WI38 (cell line): Measurements from ENCODE around the gene ADGRG1.

Source experiments
- H3K4me3 ChIP-seq: 2 replicates; pipeline ENCODE4 v1.5.1; 2011; ENCODE audit warnings: low read depth, mild to moderate bottlenecking, control low read depth, low read length
- TF ChIP-seq, protein P1 (sequence below): IDR thresholded peaks from 2 replicates; pipeline ENCODE4 v1.5.1; 2012; ENCODE audit warnings: low read depth, mild to moderate bottlenecking, control low read depth, low read length

Gene ADGRG1

DNA sequence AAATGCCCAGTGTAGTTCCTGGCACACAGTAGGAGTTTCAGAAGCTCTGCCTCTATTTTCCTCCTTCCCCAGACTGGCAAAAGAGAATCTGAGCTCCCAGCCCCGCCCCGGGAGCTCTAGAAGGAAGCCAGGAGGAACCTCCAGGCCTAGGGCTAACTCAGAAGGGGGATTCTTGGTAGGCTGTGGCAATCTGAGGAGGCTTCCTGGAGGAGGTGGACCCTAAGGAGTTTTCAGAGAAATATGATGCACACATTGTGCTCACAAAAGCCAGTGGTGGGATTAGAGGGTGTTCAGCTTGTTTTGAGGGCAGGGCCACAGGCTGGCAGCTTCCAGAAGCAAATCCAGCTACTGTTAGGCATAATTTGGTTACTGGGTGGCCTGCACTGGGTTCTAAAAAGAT lies 10.0 kb downstream of the ADGRG1 start:
- no peak overlapping the region for H3K4me3 ChIP-seq
- TF ChIP-seq, protein P1, sequence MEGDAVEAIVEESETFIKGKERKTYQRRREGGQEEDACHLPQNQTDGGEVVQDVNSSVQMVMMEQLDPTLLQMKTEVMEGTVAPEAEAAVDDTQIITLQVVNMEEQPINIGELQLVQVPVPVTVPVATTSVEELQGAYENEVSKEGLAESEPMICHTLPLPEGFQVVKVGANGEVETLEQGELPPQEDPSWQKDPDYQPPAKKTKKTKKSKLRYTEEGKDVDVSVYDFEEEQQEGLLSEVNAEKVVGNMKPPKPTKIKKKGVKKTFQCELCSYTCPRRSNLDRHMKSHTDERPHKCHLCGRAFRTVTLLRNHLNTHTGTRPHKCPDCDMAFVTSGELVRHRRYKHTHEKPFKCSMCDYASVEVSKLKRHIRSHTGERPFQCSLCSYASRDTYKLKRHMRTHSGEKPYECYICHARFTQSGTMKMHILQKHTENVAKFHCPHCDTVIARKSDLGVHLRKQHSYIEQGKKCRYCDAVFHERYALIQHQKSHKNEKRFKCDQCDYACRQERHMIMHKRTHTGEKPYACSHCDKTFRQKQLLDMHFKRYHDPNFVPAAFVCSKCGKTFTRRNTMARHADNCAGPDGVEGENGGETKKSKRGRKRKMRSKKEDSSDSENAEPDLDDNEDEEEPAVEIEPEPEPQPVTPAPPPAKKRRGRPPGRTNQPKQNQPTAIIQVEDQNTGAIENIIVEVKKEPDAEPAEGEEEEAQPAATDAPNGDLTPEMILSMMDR: no peak

DNA sequence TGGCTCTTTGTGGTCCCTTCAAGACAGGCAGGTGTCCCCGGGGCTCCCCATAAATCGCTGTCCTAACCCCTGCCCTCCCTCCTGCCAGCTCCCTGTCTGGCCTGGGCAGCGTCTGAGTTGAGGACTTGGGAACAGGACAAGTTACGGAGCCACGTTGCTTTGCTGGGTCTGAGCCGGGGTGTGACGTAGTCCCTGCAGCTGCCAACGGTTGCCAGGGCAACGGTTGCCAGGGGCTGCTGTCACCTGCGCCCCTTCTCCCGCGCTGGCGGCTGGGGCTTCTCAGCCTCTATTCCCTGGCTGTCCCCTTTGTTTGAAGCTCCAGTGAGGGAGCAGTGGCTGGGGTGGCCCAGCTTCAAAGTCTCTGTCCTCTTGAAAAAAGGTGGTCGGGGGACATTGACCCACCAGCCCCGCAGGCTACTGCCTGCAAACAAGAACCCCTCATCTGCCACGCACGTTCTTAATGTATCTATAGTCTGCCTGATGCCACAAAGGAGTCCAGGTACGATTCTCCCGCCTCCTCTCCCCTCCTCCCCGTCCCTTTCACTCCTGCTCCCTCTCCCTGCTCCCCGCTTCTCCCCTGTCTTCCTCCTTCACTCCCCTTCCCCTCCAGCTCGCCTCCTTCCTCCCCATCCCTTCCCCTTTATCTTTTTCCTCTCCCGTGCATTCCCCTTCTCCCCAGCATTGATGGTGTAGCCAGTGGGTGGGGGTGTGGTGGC lies 10.9 kb downstream of the ADGRG1 start:
- TF ChIP-seq, protein P1: no peak
- H3K4me3 ChIP-seq: no peak overlapping the region

DNA sequence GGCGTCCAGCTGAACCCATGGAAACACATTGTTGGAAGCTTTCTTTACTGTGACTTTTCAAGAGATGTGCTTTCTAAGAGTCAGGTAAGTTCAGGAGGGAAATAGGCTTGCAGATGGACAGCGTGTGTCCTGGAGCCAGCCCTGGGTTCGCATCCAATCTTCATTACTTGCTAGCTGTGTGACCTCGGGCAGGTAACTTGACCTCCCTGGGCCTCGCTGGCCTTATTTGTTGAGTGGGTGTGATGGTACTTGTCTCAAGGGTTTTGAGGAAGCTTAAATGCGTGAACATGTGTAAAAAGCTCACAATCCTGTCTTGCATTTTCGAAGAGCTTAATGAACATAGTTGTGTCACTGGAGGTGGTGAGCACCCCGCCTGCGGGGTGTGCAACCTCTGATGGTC lies 11.8 kb downstream of the ADGRG1 start:
- TF ChIP-seq, protein P1: no peak
- H3K4me3 ChIP-seq: no peak overlapping the region

DNA sequence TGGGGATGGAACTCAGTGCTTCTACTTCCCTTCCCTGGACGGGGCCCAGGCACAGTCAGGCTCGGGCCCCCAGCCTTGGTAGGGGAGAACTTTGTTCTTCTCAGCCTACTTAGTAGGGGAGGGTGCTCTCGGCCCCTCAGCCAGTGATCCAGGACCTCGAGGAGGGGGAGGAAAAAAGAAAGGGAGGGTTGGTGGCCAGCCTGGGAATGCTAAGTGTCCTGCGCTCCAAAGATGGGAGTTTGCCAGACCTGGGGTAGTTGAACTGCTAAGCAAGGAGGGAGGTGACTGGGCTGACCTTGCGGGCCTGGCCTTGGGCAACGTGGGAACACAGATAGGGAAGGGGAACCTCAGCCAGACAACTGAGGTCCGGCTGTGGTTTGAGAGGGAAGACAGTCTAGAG lies 12.2 kb downstream of the ADGRG1 start:
- no peak overlapping the region for H3K4me3 ChIP-seq
- TF ChIP-seq, protein P1: no peak

DNA sequence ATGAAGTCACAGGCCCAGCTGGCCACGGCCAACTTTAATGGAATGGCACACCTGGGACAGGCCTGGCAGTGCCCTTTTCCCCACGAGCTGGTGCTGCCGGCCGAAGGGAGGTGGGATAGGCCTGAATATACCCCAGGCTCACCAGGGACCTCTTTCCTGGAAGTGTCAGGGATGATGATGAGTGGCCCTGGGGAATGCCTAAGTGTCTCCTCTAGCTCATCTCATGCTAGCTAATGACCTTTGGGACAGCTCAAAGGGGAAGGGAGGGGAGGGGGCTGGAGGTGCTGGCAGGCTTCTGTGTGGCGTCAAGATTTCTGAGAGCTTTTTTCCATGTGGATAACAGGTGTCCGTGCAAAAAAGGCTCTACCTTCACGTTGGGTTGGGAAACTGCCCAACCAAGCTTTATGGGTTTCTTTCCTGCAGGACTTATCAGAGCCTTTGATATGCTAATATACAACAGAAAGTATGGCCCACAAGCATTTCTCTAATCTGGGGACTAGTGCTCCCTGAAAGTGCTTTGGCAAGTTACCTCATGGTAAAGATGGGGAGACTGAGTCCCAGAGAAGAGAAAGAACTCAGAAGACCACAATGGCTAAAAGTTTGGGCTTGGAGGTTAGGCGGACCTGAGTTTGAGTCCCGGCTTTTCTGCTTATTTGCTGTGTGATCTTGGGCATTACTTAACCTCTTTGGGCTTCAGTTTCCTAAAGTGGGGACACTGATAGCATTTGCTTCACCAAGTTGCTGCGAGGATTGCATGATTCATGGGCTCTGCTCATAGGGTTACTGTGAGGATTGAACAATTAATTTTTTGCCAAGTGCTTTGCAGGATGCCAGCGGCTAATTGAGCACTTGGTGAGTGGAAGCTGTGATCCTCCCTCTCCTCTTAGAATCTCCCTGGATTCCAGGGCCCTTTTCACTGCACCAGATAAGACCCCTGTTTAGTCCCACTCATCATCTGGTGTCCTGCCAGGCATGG lies 14.0 kb downstream of the ADGRG1 start:
- TF ChIP-seq, protein P1: no peak
- no peak overlapping the region for H3K4me3 ChIP-seq

DNA sequence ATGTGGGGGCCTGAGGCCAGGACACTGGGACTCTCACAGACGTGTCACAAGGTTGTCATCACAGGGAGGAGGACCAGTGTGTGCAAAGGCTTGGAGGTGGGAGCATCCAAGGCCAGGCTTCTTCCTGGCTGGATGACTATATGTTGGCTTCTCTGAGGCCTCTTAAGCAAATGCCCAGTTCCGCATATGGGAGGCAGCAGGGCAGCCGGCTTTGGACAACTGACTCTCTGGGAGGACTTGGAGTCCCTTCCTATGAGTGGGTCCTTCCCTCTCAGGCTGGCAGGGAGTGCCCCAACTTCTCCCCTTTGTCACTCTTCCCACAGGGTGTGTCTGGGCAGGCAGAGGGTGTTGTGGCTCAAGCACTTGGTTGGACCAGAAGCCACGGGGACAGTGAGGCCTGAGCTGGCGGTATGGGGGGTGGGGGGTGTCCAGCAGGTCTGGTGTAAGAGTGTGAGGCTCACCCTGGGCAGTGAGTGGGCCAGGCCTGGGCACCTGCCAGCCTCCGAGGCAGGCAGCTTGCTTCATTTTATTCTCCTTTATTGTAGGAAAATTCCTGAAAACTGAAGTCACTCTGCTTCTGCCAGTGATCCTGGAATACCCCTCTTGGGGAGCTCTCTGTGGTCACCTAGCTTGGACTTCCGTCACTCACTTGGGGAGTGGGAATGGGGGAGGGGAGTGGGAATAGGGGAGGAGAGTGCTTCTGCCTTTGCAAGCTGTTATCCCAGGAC lies 14.9 kb downstream of the ADGRG1 start:
- TF ChIP-seq, protein P1: no peak

DNA sequence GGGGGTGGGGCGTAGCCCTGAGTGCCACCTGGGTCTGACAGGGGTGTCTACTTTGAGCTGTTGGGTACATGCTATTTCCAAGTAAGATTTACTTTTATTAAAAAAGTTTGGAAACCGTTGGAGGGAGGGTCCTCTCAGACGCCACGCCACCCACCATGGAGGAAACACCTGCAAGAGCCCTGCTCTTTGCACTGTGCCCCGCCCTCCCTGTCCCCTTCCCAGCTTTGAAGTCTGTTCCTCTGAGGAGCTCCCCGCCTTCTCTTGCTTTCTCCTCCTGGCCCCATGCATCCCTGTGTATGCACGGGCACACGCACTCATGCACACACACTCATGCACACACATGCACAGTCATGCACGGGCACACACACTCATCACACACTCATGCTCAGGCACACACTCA lies 15.5 kb downstream of the ADGRG1 start:
- TF ChIP-seq, protein P1: no peak

More for the DNA sequence above, 14.9 kb downstream of the ADGRG1 start:
- H3K4me3 ChIP-seq: no peak overlapping the region

More for the DNA sequence above, 15.5 kb downstream of the ADGRG1 start:
- no peak overlapping the region for H3K4me3 ChIP-seq
